Large intestine (tissue), 3 donors: ENCODE data around the gene CBLB. TPM values are rescaled to one million over a fixed set of nuclear protein-coding genes. Genes with fewer than 3 reads are reported as not detected.
A peak's percentile ranks its signal among the peaks of the same experiment; 100 is the strongest.

Source experiments
- DNase-seq, 2 donors: peaks; one replicate each; pipeline versions ENCODE4 v3.0.0 to v3.0.0-alpha.2; 2013
- H3K27ac ChIP-seq: one replicate; pipeline ENCODE4 v1.5.1; 2013; ENCODE audit warnings: low read length
- H3K27me3 ChIP-seq: 2 replicates; pipeline ENCODE4 v1.6.1; 2013; ENCODE audit warnings: low read length; ENCODE audit not compliant: control insufficient read depth, insufficient read depth
- H3K36me3 ChIP-seq: 2 replicates; pipeline ENCODE4 v1.6.1; 2013; ENCODE audit warnings: low read length; ENCODE audit not compliant: control insufficient read depth, insufficient read depth
- H3K4me1 ChIP-seq: one replicate; pipeline ENCODE4 v1.6.1; 2013; ENCODE audit warnings: low read length; ENCODE audit not compliant: control insufficient read depth, insufficient read depth
- H3K4me3 ChIP-seq: one replicate; pipeline ENCODE4 v1.5.1; 2013; ENCODE audit warnings: low read length
- H3K9me3 ChIP-seq: one replicate; pipeline ENCODE4 v1.6.1; 2013; ENCODE audit warnings: mild to moderate bottlenecking, low read depth, low read length, moderate library complexity; ENCODE audit not compliant: control insufficient read depth
- WGBS: methylation state at CpG from one replicate; pipeline ENCODE4 v1.1.5; 2013; ENCODE audit warnings: low lambda C conversion rate; ENCODE audit not compliant: insufficient coverage; 5-methylcytosine and 5-hydroxymethylcytosine counted together
- polyA plus RNA-seq: library from polyadenylated mRNA; unstranded; fragments of 120-200 nt; gene quantifications from one replicate; pipeline ENCODE4 v1.2.1, GENCODE V29; 2013

CBLB gene
- polyA plus RNA-seq, 1 donor: 34.0 TPM

DNA sequence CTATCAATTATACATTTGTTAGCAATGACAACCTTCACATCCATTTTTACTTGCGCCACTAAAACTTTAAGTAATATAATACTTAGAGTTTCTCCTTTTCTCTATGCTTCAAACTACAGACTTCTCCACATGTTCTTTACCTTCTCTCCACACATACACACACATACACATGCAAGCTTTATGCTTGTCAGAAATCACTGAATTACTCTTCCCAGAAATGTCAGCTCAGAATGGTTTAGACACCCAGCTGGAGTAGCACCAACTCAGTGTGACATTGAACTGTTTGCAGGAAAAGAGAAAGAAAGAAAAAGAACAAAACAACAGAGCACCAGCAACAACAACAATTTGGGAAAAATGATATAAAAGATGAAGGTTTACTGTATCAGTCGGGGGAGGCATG, 20.9 kb downstream of the CBLB start:
- Histone ChIP-seq H3K27me3 (no peaks in the 10 kb centered on the region), H3K4me1 (no peaks in the 10 kb centered on the region), H3K27ac (no peak overlapping the region), H3K36me3 (peaks cover 10% of the 10 kb centered on the region), H3K9me3 (no peaks in the 10 kb centered on the region), H3K4me3 (no peak overlapping the region)
- WGBS: 100% methylated on average over 1 of the region's 2 CpGs
- no peak for DNase-seq

DNA sequence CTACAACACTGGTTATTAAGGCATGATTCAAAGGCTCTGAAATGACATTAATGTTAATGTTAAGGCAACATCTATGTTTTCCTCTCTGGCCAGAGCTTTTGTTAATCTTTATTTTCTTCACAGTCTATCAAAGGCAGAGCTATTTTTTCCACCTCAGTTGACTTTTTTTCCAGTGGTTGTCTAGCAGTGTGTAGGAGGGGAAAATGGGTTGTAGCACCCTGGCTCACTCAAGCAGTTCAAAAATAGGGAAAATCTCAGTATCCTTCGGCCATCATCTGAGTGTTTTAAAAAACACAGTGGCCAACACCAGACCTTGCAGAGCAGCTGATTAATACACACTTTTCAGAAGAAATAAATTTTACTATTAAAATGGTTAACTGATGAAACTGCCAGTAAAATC, 21.4 kb downstream of the CBLB start:
- Histone ChIP-seq H3K9me3 (no peaks in the 10 kb centered on the region), H3K4me3 (no peak overlapping the region), H3K27ac (no peak overlapping the region), H3K4me1 (no peaks in the 10 kb centered on the region), H3K27me3 (no peaks in the 10 kb centered on the region), H3K36me3 (peaks cover 10% of the 10 kb centered on the region)
- no peak for DNase-seq
- WGBS: 80% methylated on average over 1 of the region's 1 CpG

DNA sequence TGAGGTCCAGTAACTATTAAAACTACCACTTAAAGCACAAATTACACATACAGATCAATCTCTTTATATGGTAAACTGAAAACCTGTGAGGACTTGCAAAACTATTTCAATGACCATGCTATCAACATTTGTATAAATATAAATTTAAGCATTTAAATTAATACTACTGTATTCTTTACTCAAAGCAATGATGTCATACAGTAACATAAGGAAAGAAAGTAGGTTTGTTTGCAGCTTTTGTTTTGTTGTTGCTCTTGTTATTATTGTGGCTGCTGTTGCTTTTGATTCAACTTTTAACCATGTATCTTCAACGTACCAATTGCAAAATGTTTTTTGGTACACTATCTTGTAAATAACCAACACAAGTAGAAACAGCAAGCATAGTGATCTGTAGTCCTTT, 22.0 kb downstream of the CBLB start:
- Histone ChIP-seq H3K9me3 (no peaks in the 10 kb centered on the region), H3K27me3 (no peaks in the 10 kb centered on the region), H3K27ac (no peak overlapping the region), H3K36me3 (peaks cover 10% of the 10 kb centered on the region), H3K4me3 (no peak overlapping the region), H3K4me1 (no peaks in the 10 kb centered on the region)
- no peak for DNase-seq
- 100% methylated on average over 1 of the region's 1 CpG for WGBS

DNA sequence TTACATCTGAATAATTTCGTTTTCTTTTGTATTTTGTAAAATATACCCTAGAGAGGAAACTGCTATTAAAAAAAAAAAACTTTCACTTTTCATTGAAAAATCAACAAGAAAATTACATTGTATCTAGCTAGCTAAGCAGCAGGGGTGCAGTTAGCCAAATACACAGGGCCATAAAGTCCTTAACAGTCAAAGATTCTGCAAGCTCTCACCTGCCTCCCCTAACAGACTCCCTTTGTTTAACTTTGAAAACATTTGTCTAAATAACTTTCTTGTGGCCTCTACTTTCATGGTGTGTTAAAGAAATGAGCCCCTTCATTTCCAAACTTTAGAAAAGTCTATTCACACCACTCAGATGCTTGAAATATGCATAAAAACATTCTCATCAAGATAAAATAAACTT, 23.3 kb downstream of the CBLB start:
- Histone ChIP-seq H3K4me3 (no peak overlapping the region), H3K9me3 (no peaks in the 10 kb centered on the region), H3K4me1 (no peaks in the 10 kb centered on the region), H3K27me3 (no peaks in the 10 kb centered on the region), H3K36me3 (peaks cover under 1% of the 10 kb centered on the region), H3K27ac (no peak overlapping the region)
- WGBS: 22% methylated on average over 1 of the region's 1 CpG
- peak in 1 of 2 donors; percentile 17 for DNase-seq

DNA sequence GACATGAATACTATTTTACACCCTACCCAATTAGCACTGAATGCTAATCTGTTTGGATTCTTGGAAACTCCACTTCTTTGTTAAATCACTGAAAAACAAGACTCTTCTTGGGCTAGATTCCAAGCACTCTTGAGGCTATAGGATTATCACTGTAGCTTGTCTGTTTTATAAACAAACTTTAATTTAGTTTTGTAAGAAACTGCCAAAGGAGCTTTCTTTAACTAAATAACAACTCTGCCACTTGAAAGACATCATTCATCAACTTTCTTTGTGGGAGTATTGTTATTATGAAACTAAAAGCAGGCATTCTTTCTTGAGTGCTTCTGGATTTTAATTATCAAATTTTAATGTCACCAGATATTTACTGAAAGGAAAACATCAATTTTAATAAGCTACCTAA, 24.1 kb downstream of the CBLB start:
- Histone ChIP-seq H3K36me3 (no peaks in the 10 kb centered on the region), H3K4me3 (no peak overlapping the region), H3K9me3 (no peaks in the 10 kb centered on the region), H3K27ac (no peak overlapping the region), H3K27me3 (no peaks in the 10 kb centered on the region), H3K4me1 (no peaks in the 10 kb centered on the region)
- no peak for DNase-seq

DNA sequence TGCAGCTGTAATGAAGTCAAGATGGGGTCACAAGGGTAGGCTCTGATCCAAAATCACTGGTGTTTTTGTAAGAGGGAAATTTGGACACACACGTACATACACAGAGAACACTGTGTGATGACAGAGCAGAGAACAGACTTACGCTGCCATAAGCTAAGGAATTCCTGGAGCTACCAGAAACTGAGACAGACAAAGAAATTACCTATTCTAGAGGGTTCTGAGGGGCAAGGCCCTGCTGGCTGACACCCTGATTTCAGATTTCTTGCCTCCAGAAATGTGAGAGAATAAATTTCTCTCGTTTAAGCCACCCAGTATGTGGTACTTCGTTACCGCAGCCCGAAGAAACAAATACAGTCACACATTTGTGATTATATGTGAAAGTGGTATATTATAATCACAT, 24.8 kb downstream of the CBLB start:
- peaks cover 4% of the 10 kb centered on the region for H3K36me3 ChIP-seq
- H3K4me3 ChIP-seq: no peak overlapping the region
- DNase-seq: no peak
- no CpG with 5 or more reads among the region's 6 CpGs for WGBS
- no peaks in the 10 kb centered on the region for H3K9me3 ChIP-seq
- H3K27ac ChIP-seq: no peak overlapping the region
- H3K27me3 ChIP-seq: no peaks in the 10 kb centered on the region
- H3K4me1 ChIP-seq: no peaks in the 10 kb centered on the region

DNA sequence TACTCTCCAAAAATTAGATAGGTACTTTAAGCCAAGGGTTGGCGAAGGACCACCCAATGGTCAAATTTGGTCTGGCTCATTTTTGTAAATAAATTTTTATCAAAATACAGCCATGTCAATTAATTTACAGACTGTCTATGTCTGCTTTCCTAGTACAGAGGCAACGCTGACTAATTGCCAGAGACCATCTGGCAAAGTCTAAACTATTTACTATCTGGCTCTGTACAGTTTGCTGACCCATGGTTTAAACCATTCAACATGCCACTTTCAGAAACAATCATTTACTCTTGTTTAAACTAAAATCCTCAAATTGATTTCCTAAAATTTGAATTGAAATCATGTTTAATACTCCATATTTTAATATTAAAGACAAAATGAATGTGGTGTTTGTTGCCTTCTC, 25.9 kb downstream of the CBLB start:
- DNase-seq: no peak
- WGBS: no CpG with 5 or more reads among the region's 2 CpGs
- no peaks in the 10 kb centered on the region for H3K9me3 ChIP-seq
- H3K4me1 ChIP-seq: no peaks in the 10 kb centered on the region
- H3K36me3 ChIP-seq: peaks cover 10% of the 10 kb centered on the region
- H3K27me3 ChIP-seq: no peaks in the 10 kb centered on the region
- no peak overlapping the region for H3K4me3 ChIP-seq
- no peak overlapping the region for H3K27ac ChIP-seq

DNA sequence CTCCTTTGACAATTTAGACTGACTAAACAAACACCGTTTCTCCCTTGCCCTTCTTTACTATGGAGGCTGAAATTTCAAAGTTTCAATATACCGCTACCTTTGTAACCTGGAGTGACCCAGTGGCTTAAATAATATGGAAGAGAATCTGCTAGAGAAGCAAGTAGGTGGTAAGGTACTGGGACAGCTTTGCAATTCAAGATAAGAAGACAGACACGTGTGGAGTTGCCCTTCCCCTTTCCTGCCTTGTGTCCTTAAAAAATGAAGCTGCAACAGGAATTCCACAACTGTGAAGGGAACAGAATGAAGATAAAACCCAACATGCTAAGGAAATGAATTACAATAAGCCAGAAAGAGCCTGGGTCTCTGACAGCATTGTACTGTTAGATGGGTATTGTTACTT, 26.4 kb downstream of the CBLB start:
- Histone ChIP-seq H3K27me3 (no peaks in the 10 kb centered on the region), H3K4me3 (no peak overlapping the region), H3K27ac (no peak overlapping the region), H3K36me3 (peaks cover 10% of the 10 kb centered on the region), H3K9me3 (no peaks in the 10 kb centered on the region), H3K4me1 (no peaks in the 10 kb centered on the region)
- no CpG with 5 or more reads among the region's 3 CpGs for WGBS
- DNase-seq: no peak

DNA sequence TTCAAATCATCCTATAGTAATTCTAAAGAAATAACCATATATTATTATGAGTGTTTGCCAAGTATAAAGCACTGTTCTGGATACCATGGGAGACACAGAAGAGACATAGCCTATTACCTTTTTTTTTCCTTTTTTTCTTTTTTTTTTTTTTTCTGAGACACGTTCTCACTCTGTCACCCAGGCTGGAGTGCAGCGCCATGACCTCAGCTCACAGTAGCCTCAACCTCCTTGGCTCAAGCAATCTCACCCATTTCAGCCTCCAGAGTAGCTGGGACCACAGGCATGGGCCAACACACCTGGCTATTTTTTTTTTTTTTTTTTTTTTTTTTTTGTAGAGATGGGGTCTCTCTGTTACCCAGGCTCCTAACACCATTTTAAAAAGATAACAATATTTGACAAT, 30.9 kb downstream of the CBLB start:
- Histone ChIP-seq H3K27me3 (no peaks in the 10 kb centered on the region), H3K4me3 (no peak overlapping the region), H3K9me3 (no peaks in the 10 kb centered on the region), H3K36me3 (peaks cover 10% of the 10 kb centered on the region), H3K4me1 (no peaks in the 10 kb centered on the region), H3K27ac (no peak overlapping the region)
- no CpG with 5 or more reads among the region's 2 CpGs for WGBS
- no peak for DNase-seq

DNA sequence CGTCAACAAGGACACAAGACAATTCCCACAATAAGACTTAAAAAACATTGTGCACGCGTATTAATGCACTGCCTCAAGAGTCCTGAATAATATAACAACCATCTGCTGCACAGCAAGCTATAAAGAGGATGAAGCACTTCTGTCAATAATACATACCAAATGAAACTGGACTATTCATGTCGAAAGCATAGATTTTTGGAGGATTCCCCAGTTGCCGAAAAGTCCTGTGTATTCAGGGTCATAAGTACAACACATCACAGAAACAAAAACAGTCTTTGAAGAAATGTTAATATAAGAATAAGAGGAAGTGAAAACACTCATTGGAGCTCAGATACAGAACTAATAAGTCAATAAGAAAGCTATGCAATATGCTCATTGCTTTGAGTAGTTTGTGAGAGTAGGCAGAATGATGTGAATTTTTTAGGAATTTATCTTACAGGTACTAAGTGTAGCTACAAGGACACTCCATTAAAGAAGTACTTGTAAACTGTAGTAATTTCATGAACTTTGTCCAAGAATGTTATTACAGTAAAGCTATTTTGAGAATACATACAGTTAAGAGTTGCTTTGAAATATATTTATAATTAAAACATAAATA, 31.6 kb downstream of the CBLB start:
- Histone ChIP-seq H3K4me1 (no peaks in the 10 kb centered on the region), H3K27ac (no peak overlapping the region)

DNA sequence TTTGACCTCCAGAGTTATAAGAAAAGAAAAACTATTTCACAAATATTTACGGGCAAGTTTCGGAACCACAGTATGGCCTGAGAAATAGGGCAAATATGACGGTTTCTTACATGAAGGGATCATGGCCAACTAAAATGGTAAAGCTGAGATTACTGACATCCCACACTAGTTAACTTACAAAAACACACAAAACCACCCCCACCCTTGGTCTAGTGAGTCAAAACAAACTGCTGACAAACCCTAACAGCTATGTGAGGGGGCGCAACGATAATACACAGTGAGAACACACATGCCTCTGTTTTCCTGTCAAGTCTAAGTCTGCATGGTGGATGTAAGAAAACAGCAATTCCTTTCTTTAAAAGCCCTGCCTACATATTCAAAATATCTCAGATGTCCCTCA, 32.3 kb downstream of the CBLB start:
- Histone ChIP-seq H3K27me3 (no peaks in the 10 kb centered on the region), H3K4me1 (no peaks in the 10 kb centered on the region), H3K36me3 (peaks cover 10% of the 10 kb centered on the region), H3K4me3 (no peak overlapping the region), H3K27ac (no peak overlapping the region), H3K9me3 (no peaks in the 10 kb centered on the region)
- DNase-seq: no peak
- WGBS: no CpG with 5 or more reads among the region's 5 CpGs

More for the DNA sequence above, 31.6 kb downstream of the CBLB start:
- 100% methylated on average over 1 of the region's 5 CpGs for whole genome bisulfite sequencing
- H3K4me3 ChIP-seq: no peak overlapping the region
- no peaks in the 10 kb centered on the region for H3K9me3 ChIP-seq
- DNase-seq: no peak
- H3K27me3 ChIP-seq: no peaks in the 10 kb centered on the region
- H3K36me3 ChIP-seq: peaks cover 10% of the 10 kb centered on the region
